Neural cell (in vitro differentiated cells): ENCODE measurements around the gene INPP5D. TPM values are rescaled to one million over a fixed set of nuclear protein-coding genes. Genes with fewer than 3 reads are reported as not detected.

ENCODE experiments used
- H2AFZ ChIP-seq: fragments of 200-600, 300-800 bp; sonication (generic), shearing (Covaris generic); 2 replicates; pipeline ENCODE4 v1.6.0; 2014; ENCODE audit warnings: low read depth, mild to moderate bottlenecking, antibody characterized with exemption, low read length, moderate library complexity
- H3F3A ChIP-seq: fragments of 200-600 bp; shearing (Covaris generic); 2 replicates; pipeline ENCODE4 v1.6.1; 2016; ENCODE audit warnings: mild to moderate bottlenecking, moderate library complexity, mixed read lengths, antibody characterized with exemption, low read length; ENCODE audit not compliant: insufficient read depth, poor library complexity, severe bottlenecking
- H3K27ac ChIP-seq: fragments of 200-600, 300-800 bp; sonication (generic), shearing (Covaris generic); 2 replicates; pipeline ENCODE4 v1.5.1; 2014; ENCODE audit warnings: mild to moderate bottlenecking, low read length, moderate library complexity
- H3K27me3 ChIP-seq: fragments of 300-800, 200-600 bp; sonication (generic), shearing (Covaris generic); 2 replicates; pipeline ENCODE4 v1.6.0; 2014; ENCODE audit warnings: mild to moderate bottlenecking, low read depth, low read length, moderate library complexity; ENCODE audit not compliant: insufficient read depth
- H3K36me3 ChIP-seq: fragments of 300-800, 200-600 bp; sonication (generic), shearing (Covaris generic); 2 replicates; pipeline ENCODE4 v1.5.1; 2014; ENCODE audit warnings: mild to moderate bottlenecking, antibody characterized with exemption, low read length, moderate library complexity; ENCODE audit not compliant: insufficient read depth
- H3K4me2 ChIP-seq: fragments of 300-800, 200-600 bp; sonication (generic), shearing (Covaris generic); 2 replicates; pipeline ENCODE4 v1.6.0; 2014; ENCODE audit warnings: mild to moderate bottlenecking, low read length
- H3K4me3 ChIP-seq: fragments of 300-800, 200-600 bp; sonication (generic), shearing (Covaris generic); 2 replicates; pipeline ENCODE4 v1.5.1; 2014; ENCODE audit warnings: mild to moderate bottlenecking, low read length, moderate library complexity
- H3K79me2 ChIP-seq: fragments of 200-600 bp; shearing (Covaris generic); replicated peaks from 2 replicates; pipeline ENCODE4 v1.6.0; 2014; ENCODE audit warnings: mild to moderate bottlenecking, low read length, moderate library complexity; ENCODE audit not compliant: insufficient read depth
- H3K9ac ChIP-seq: fragments of 300-800, 200-600 bp; sonication (generic), shearing (Covaris generic); 2 replicates; pipeline ENCODE4 v1.6.1; 2016; ENCODE audit warnings: mild to moderate bottlenecking, low read length, mixed read lengths
- H3K9me2 ChIP-seq: fragments of 200-600 bp; shearing (Covaris generic); 2 replicates; pipeline ENCODE4 v1.6.1; 2016; ENCODE audit warnings: mild to moderate bottlenecking, low read length, mixed read lengths; ENCODE audit not compliant: insufficient read depth
- H3K9me3 ChIP-seq: fragments of 200-600, 300-800 bp; sonication (generic), shearing (Covaris generic); 2 replicates; pipeline ENCODE4 v1.6.1; 2016; ENCODE audit warnings: mild to moderate bottlenecking, mixed run types, low read length, moderate library complexity, mixed read lengths
- H4K20me1 ChIP-seq: fragments of 200-600 bp; shearing (Covaris generic); 2 replicates; pipeline ENCODE4 v1.6.1; 2016; ENCODE audit warnings: mild to moderate bottlenecking, mixed run types; ENCODE audit not compliant: insufficient read depth
- CTCF ChIP-seq: fragments of 450-650 bp; IDR thresholded peaks from 2 replicates; pipeline ENCODE4 v1.5.1; 2014; ENCODE audit warnings: antibody characterized with exemption, mild to moderate bottlenecking, moderate library complexity; ENCODE audit not compliant: poor library complexity, severe bottlenecking
- EP300 ChIP-seq: fragments of 450-650 bp; conservative IDR thresholded peaks from 2 replicates; pipeline ENCODE4 v1.6.1; 2014; ENCODE audit warnings: antibody characterized with exemption, mild to moderate bottlenecking, moderate library complexity; ENCODE audit not compliant: poor library complexity, severe bottlenecking
- EZH2 ChIP-seq: fragments of 200-600, 300-800 bp; shearing (Covaris generic), sonication (generic); IDR thresholded peaks from 2 replicates; pipeline ENCODE4 v1.6.1; 2014; ENCODE audit warnings: antibody characterized with exemption, low read length, borderline replicate concordance, mild to moderate bottlenecking; ENCODE audit not compliant: insufficient read depth, poor library complexity, severe bottlenecking
- MXI1 ChIP-seq: fragments of 450-650 bp; conservative IDR thresholded peaks from 2 replicates; pipeline ENCODE4 v1.6.1; 2014; ENCODE audit warnings: antibody characterized with exemption, mild to moderate bottlenecking; ENCODE audit not compliant: poor library complexity, severe bottlenecking
- POLR2AphosphoS5 ChIP-seq: IDR thresholded peaks from 2 replicates; pipeline ENCODE4 v1.6.1; 2012
- RAD21 ChIP-seq: fragments of 450-650 bp; conservative IDR thresholded peaks from 2 replicates; pipeline ENCODE4 v1.6.1; 2014; ENCODE audit warnings: antibody characterized with exemption, mild to moderate bottlenecking, moderate library complexity
- REST ChIP-seq: IDR thresholded peaks from 2 replicates; pipeline ENCODE4 v1.6.1; 2012; ENCODE audit warnings: borderline replicate concordance
- SMC3 ChIP-seq: fragments of 450-650 bp; conservative IDR thresholded peaks from 2 replicates; pipeline ENCODE4 v1.6.1; 2014; ENCODE audit warnings: antibody characterized with exemption, mild to moderate bottlenecking, moderate library complexity; ENCODE audit not compliant: poor library complexity
- TAF1 ChIP-seq: IDR thresholded peaks from 2 replicates; pipeline ENCODE4 v1.6.1; 2012; ENCODE audit warnings: low read depth
- polyA plus RNA-seq: library from polyadenylated mRNA; depleted of rRNA; stranded (reverse); fragments of >200 nt; gene quantifications from 2 replicates; pipeline ENCODE4 v1.2.3, GENCODE V29; 2014

Gene INPP5D
- polyA plus RNA-seq, 1 donor from 2014 or later = not detected

GRCh38 chr2:233062451-233062850 lies 2.3 kb downstream of the INPP5D start:
- no peak overlapping the region for H3K4me3 ChIP-seq
- H4K20me1 ChIP-seq = no peaks in the 10 kb centered on the region
- H2AFZ ChIP-seq = no peak overlapping the region
- no peak for TF ChIP-seq RAD21
- no peak for TF ChIP-seq REST
- TF ChIP-seq MXI1 = no peak
- no peak for TF ChIP-seq TAF1
- TF ChIP-seq EP300 = no peak
- no peak for TF ChIP-seq CTCF
- no peak for TF ChIP-seq POLR2AphosphoS5
- TF ChIP-seq EZH2 = no peak
- TF ChIP-seq SMC3 = no peak
- no peaks in the 10 kb centered on the region for H3K79me2 ChIP-seq
- no peaks in the 10 kb centered on the region for H3K9me3 ChIP-seq
- no peaks in the 10 kb centered on the region for H3K36me3 ChIP-seq
- no peak overlapping the region for H3K4me2 ChIP-seq
- no peaks in the 10 kb centered on the region for H3K9me2 ChIP-seq
- H3K27ac ChIP-seq = no peak overlapping the region
- no peaks in the 10 kb centered on the region for H3F3A ChIP-seq
- no peaks in the 10 kb centered on the region for H3K27me3 ChIP-seq
- H3K9ac ChIP-seq = no peak overlapping the region

GRCh38 chr2:233062946-233063268 lies 2.8 kb downstream of the INPP5D start:
- Histone ChIP-seq H3K9me2 (no peaks in the 10 kb centered on the region), H3K4me2 (no peak overlapping the region), H3K27ac (no peak overlapping the region), H3K79me2 (no peaks in the 10 kb centered on the region), H3K9me3 (no peaks in the 10 kb centered on the region), H3K36me3 (no peaks in the 10 kb centered on the region), H3K27me3 (no peaks in the 10 kb centered on the region), H3K9ac (no peak overlapping the region), H3K4me3 (no peak overlapping the region), H4K20me1 (no peaks in the 10 kb centered on the region), H3F3A (no peaks in the 10 kb centered on the region), H2AFZ (no peak overlapping the region)
- no peak for TF ChIP-seq CTCF
- TF ChIP-seq RAD21 = no peak
- TF ChIP-seq EP300 = no peak
- TF ChIP-seq MXI1 = no peak
- TF ChIP-seq REST = no peak
- no peak for TF ChIP-seq POLR2AphosphoS5
- TF ChIP-seq SMC3 = no peak
